ENCODE results near the gene MYO1D.

GRCh38 chr17:32567086-32567485 lies 309.8 kb downstream of the MYO1D start:
- TF ChIP-seq CTCF (IDR thresholded peaks at IDR 0.05) (no peak), ATF3 (CRISPR knock-in tag; conservative IDR thresholded peaks at IDR 0.05) (no peak), GABPB1 (CRISPR knock-in tag; IDR thresholded peaks at IDR 0.05) (no peak), E2F4 (CRISPR knock-in tag; IDR thresholded peaks at IDR 0.05; ENCODE audit: borderline replicate concordance, low read depth) (no peak), NR2C2 (CRISPR knock-in tag; IDR thresholded peaks at IDR 0.05) (no peak), USF1 (CRISPR knock-in tag; IDR thresholded peaks at IDR 0.05) (no peak)
